Posterior cingulate gyrus (tissue), 11 donors: Measurements from ENCODE around the gene ZSWIM6.
A peak's percentile ranks its signal among the peaks of the same experiment; 100 is the strongest.

Source experiments
- DNase-seq, 10 donors: peaks; one replicate each; pipeline versions ENCODE4 v3.0.0 to v3.0.0-alpha.2; 2020 to 2021; ENCODE audit warnings: mixed read lengths in 3 of 10
- intact Hi-C: fragments of 100-400 bp; cut with DNase I; formaldehyde crosslinking; loops from one replicate; pipeline ENCODE4 v1.15.1; 2023

The ZSWIM6 gene

GRCh38 chr5:61519728-61520277 is 187.7 kb downstream of the ZSWIM6 start:
- intact Hi-C loops = no loop called here
- DNase-seq = no peak

GRCh38 chr5:61523073-61523472 is 191.0 kb downstream of the ZSWIM6 start:
- no peak for DNase-seq
- intact Hi-C loops = no loop called here

GRCh38 chr5:61523997-61524396 is 191.9 kb downstream of the ZSWIM6 start:
- no peak for DNase-seq
- intact Hi-C loops = no loop called here

GRCh38 chr5:61525512-61526206 is 193.6 kb downstream of the ZSWIM6 start:
- DNase-seq = peak in 1 of 10 donors; percentile 72
- intact Hi-C loops = no loop called here

GRCh38 chr5:61526207-61526519 is 194.1 kb downstream of the ZSWIM6 start:
- no peak for DNase-seq
- intact Hi-C loops = no loop called here

GRCh38 chr5:61532983-61533382 is 200.9 kb downstream of the ZSWIM6 start:
- no peak for DNase-seq
- intact Hi-C loops = loop anchor here (10.0 kb wide), 1 partner anchor 198 kb away; the partner anchor contains the start of gene ZSWIM6

GRCh38 chr5:61534481-61535267 is 202.6 kb downstream of the ZSWIM6 start:
- intact Hi-C loops = loop anchor here (10.0 kb wide), 1 partner anchor 200 kb away; the partner anchor contains the start of gene ZSWIM6
- DNase-seq = no peak

GRCh38 chr5:61535828-61536227 is 203.8 kb downstream of the ZSWIM6 start:
- intact Hi-C loops = loop anchor here (10.0 kb wide), 1 partner anchor 201 kb away; the partner anchor contains the start of gene ZSWIM6

GRCh38 chr5:61536922-61537321 is 204.9 kb downstream of the ZSWIM6 start:
- no peak for DNase-seq
- intact Hi-C loops = loop anchor here (10.0 kb wide), 1 partner anchor 202 kb away; the partner anchor contains the start of gene ZSWIM6

More at GRCh38 chr5:61535828-61536227, 203.8 kb downstream of the ZSWIM6 start:
- no peak for DNase-seq

- no peak for DNase-seq
- intact Hi-C loops = loop anchor here (10.0 kb wide), 1 partner anchor 204 kb away; the partner anchor contains the start of gene ZSWIM6
Observed at GRCh38 chr5:61538722-61539501, 206.9 kb downstream of the ZSWIM6 start.

- intact Hi-C loops = no loop called here
- DNase-seq = no peak
Observed at GRCh38 chr5:61549530-61549929, 217.5 kb downstream of the ZSWIM6 start.

GRCh38 chr5:61551637-61552313 is 219.7 kb downstream of the ZSWIM6 start:
- DNase-seq = no peak
- intact Hi-C loops = no loop called here

- DNase-seq = no peak
- intact Hi-C loops = no loop called here
Observed at GRCh38 chr5:61559146-61559545, 227.1 kb downstream of the ZSWIM6 start.

GRCh38 chr5:61559722-61560121 is 227.7 kb downstream of the ZSWIM6 start:
- no peak for DNase-seq
- intact Hi-C loops = no loop called here

GRCh38 chr5:61563401-61563800 is 231.3 kb downstream of the ZSWIM6 start:
- intact Hi-C loops = no loop called here
- DNase-seq = no peak

GRCh38 chr5:61567337-61567736 is 235.3 kb downstream of the ZSWIM6 start:
- intact Hi-C loops = no loop called here
- no peak for DNase-seq

GRCh38 chr5:61569353-61569752 is 237.3 kb downstream of the ZSWIM6 start:
- intact Hi-C loops = no loop called here
- DNase-seq = no peak

- DNase-seq = no peak
- intact Hi-C loops = no loop called here
Observed at GRCh38 chr5:61570767-61571166, 238.7 kb downstream of the ZSWIM6 start.

- no peak for DNase-seq
- intact Hi-C loops = no loop called here
Observed at GRCh38 chr5:61572959-61573358, 240.9 kb downstream of the ZSWIM6 start.

GRCh38 chr5:61575103-61575502 is 243.0 kb downstream of the ZSWIM6 start:
- DNase-seq = no peak
- intact Hi-C loops = no loop called here
